C1 segment of cervical spinal cord (tissue), 14 donors: ENCODE measurements around the gene POLR3H.
"Not testable (repeated sequence)": the region's sequence is repeated elsewhere in the genome, so short reads cannot be mapped to it uniquely, and the experiment has no call there.

Experiments
- DNase-seq, 14 donors: peaks; one replicate each; lab custom pipeline; 2025; lab: John Stamatoyannopoulos, UW

The POLR3H gene

DNA sequence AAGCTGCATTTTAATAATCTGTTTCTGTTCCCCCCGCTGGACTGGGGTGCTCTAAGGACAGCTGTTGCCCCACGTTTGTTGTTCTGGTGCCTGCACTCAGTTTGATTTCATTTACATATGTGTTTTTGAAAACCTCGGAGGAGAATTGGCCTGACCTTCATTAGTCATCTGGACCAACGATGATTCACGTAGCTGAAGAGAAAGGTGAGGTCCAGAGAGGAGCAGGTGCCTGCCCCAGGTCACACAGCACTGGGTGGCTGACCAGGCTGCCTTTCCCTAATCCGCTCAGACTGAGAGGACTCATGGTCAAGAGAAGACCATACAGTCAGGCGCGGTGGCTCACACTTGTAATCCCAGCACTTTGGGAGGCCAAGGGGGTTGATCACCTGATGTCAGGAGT is 20.3 kb upstream of the POLR3H start:
- DNase-seq, result no peak

DNA sequence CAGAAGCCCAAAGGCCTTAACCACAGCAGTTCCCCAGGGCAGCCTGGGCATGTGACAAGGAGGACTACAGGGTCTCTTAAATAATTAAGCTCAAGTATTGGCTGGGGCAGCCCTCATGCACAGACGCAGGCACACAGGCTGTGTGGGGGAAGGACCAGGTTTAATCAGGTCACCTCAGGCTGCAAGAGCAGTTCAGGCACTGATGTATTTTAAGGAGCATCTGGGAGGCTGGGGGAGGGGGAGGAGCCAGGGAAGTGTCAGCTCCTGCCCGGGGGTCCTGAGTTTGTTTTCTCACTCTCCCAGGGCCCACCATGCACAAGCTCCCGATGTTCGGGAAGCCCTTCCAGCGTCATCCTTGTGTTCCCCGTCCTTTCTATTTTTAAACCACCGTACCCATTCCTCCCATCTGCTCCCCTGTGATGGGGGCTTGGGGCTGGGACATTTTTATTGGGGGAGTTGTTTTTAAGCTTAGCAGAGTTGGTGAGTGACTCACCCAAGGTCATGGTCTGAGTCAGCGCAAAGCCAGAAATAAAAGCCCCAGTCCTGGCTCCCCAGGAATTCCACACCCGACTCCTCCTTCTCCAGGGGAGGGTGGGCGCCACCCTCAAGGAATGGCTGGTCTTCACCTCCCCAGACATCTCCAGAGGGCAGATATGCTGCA is 18.9 kb upstream of the POLR3H start:
- peak in 1 of 14 donors; percentile 44 for DNase-seq

DNA sequence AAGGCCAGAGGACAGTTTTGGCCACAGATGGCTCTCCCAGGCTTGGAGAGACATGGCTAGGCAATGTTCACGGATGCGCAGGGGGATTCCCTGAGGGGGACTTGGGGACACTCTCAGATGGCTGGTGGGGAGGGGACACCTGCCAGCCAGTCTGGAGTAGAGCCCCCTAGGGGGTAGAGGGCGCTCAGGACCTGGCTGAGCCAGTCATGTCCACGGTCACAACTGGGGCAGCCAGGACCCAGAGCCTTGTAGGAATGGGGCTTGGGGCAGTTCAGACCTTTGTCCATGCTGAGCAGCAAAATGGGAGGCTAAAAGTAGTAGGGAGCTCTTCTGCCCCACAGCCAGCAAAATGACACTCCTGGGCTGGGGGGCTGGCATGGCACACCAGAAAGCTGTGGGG is 18.2 kb upstream of the POLR3H start:
- no peak for DNase-seq

DNA sequence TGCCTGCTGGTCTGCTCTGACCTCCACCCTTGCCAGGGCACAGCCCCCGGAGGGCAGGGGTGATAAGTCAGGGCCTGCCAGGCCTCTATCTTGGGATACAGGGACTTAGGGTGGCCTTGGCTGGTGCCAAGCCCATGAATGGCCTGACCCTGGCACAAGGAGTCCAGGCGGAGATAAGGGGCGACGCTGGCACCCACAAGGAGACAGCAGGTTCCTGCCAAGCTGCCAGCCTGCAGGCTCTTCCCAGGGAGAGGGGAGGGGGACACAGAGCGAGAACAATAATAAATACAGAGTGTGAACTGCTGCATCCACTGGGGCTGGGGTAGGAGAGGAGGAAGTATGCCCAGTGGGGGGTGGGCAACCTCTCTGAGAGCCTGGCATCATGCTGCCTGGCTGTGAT is 17.5 kb upstream of the POLR3H start:
- DNase-seq, result peak in 1 of 14 donors; percentile 64

DNA sequence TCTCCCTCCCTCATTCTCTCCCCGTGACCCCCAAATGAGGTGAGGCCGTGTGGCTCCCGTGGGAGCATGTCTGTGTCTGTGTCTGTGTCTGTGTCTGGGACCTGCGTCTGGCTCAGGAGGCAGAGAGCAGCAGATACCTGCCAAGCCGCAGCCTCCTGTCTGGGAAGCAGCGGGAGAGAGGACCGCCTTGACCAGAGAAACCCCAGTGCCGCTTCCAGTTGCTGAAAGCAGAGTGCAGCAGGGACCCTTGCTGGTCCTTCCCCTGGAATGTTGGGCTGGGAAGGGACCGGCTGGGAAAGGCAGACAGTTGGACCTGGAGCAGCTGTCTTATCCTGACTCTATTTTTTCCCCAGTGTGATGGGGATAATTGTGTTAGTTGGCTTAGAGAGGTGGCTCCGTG is 17.1 kb upstream of the POLR3H start:
- peak in 2 of 14 donors; percentile 31 to 64 for DNase-seq

DNA sequence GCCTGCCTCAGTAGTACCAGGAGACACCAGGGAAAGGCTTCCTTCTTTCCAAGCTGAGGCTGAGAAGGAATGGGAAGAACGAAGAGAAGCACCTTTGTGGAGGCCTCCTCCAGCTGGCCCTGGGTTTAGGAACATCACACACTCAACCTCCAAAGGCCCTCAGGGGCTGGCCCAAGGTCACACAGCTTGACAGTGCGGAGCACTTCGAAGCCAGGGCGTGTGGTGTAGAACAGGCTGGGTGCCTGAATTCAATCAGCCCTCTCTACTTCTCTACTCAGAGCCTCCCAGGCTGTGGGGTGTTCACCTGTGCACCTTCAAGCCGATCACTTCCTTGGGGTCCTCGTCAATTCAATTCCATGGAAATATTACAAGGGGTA is 15.8 kb upstream of the POLR3H start:
- no peak for DNase-seq

DNA sequence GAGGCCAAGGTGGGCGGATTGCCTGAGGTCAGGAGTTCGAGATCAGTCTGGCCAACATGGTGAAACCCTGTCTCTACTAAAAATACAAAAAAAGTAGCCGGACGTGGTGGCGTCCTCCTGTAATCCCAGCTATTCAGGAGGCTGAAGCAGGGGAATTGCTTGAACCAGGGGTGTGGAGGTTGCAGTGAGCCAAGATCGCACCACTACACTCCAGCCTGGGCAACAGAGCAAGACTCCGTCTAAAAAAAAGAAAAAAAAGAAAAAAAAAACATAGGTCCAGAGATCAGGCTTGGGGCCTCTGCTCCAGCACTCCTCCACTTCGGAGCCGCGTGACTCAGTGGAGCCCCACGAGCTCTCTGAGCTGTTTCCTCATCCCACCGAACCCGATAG is 14.0 kb upstream of the POLR3H start:
- not testable (repeated sequence) for DNase-seq

DNA sequence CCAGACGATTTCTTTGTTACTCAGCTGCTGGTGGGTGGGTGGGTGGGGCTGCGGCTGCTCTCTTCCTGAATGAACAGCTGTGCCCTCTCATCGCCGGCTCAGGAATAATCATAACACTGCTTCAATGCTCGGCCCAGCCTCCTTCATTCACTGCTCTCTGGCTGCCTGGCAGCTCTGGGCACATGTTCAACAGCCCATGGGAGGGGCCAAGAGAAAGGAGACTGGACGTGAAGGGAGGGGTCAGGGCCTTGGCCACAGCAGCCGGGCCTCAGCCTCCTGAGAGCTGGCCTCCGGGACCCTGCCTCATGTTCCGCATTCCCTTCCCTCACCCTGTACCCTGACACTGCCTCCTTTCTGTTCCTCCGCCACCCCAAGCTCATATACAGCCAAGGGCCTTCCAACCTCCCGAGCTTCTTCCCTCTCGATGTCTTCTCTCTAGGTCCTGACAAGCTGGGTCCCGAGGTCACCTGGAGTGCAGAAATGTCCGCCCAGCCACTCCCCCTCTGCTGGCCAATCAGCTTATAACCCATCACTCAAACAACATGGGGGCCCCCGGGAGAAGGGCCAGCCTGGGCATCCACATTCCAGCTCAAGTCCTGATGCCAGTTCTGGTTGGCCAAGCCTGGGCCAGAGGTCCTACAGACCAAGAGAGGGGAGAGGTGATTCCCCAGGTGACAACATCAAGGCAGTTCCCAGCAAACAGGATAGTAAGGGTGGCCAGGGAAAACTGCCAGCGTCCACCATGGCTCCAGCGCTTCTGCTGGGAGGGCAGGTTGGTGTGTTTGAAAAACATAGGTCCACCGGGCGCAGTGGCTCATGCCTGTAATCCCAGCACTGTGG is 13.4 kb upstream of the POLR3H start:
- peak in 10 of 14 donors; percentile 30 to 69 (median 41) for DNase-seq

DNA sequence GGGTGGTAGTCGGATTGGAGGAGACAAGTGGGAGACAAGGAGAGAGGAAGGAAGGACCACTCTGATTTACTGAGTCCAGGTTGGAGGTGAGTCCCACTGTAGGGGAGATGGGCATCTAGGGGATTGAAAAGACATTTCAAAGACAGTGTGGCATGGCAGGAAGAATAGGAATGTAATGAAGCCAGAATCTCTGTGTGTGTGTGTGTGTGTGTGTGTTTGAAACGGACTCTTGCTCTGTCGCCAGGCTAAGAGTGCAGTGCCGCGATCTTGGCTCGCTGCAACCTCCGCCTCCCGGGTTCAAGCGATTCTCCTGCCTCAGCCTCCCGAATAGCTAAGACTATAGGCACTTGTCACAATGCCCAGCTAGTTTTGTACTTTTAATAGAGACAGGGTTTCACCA is 12.3 kb upstream of the POLR3H start:
- no peak for DNase-seq

DNA sequence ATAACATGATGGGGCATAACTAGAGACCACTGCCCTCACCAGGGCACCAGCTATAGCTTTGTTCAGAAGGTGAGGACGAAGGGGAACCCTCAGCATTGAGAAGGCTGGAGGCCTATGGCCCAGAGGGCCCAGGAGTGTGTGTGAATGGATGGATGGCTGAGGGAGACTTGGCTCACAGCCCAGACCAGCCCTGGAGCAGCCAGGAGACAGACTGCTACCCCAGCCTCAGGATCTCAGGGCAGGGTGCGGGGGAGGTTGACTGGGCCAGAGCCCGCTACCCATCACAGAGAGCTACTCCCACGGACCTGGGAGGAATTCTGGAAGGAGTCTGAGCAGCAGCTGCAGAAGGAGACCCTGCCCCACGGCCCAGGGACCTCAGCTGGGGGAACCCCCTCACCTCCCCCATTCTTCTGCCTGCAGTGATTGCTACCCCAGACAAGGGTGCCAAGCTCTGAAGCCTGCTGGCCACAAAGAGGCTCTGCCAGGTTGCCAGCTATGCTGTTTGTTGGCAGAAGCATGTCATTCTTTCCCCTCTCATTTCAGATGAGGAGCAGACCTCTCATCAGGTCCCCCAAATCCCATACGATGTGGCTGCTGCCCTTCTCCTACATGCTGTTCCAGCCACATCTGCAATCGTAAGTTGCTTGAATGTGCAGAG is 11.2 kb upstream of the POLR3H start:
- peak in 1 of 14 donors; percentile 39 for DNase-seq

DNA sequence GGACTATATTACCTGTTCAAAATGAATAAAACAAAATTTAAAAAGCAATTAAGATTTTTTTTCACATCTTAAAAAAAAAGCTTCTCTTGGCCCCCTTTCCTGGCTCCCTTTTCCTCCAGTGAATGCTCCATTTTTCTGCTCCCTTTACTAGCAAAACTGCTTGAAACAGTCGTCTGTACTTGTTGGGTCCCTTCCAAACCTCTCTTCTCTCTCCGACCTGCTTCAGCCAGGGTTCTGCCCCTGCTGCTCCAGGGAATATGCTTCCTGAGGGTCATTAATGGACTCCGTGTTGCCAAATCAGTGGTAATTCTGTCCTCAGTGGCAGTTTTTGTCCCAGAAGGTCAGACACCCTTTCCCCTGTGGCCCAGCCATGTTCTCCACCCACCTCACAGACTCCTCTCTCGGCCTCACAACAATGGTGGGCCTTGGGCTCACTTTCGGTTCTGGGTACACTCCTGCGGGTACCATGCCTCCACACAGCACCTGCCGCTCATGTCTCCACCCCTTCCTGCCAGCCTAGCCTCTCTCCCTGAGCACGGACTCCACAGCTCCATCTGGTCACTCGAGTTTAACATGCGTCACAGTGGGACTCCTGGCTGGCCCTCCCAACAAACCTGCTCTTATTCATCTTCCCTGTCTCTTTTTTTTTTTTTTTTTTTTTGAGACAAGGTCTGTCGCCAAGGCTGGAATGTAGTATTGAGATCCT is 7.8 kb upstream of the POLR3H start:
- DNase-seq, result peak in 1 of 14 donors; percentile 79

DNA sequence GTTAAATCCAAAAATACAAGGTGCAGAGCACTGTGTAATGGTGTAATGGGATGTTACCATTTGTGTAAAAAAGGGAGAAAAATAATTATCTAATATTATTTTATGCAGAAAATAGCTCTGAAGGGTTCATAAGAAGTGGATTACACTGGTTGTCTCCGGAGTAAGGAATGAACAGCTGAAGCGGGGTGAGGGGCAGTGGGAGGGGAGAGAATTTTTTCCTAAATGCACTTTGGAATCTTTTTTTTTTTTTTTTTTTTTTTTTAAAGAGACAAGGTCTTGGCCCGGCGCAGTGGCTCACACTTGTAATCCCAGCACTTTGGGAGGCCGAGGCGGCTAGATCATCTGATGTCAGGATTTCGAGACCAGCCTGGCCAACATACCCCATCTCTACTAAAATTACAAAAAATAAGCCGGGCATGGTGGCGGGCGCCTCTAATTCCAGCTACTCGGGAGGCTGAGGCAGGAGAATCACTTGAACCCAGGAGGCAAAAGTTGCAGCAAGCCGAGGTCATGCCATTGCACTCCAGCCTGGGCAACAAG is 6.8 kb upstream of the POLR3H start:
- no peak for DNase-seq

DNA sequence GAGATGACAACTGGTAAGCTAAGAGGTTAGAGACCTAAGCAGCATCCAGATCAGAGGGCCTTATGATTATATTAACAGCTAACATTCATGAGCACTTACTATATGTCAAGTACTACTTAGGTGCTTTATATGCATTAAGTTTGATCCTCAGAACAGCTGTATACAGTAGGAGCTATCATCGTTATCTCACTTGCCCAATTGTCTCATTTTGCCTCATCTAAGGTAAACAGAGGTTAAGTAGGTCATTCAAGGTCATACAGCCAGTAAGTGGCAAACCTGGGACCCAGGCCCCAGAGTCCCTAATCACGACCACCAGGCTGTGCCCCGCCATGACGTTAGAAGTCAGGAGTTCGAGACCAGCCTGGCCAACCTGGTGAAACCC is 4.6 kb upstream of the POLR3H start:
- DNase-seq, result no peak

DNA sequence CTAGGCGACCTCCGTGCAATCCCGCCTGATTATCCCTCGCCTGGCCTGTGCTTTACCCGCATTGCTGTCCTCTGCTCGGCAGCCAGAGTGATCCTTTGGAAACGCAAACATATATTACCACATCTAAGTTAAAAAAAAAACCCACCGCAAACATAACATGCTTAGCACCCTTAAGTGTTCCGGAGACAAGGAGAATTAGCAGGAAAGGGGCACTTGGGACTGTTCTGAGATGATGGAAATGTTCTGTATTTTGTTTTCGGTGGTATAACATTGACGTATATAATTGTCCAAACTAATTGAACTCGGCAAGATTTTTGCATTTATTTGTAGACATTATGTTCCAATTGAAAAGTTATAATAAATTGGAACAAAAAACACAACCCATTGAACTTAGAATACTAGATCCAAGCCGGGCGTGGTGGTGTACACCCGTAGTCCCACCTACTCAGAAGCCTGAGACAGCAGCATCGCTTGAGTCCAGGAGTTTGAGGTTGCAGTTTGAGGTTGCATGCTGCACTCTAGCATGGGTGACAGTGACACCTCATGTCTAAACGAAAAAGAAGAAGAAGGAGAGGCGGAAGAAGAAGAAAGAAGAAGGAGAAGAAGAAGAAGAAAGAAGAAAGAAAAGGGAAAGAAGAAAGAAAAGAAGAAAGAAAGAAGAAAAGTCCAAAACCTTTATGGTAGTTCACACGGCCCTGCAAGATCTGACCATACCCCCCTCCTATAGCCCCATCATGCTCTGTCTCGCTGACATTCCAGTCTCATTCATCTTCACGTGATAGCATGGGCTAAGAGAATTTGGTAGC is 604 bp upstream of the POLR3H start:
- no peak for DNase-seq

DNA sequence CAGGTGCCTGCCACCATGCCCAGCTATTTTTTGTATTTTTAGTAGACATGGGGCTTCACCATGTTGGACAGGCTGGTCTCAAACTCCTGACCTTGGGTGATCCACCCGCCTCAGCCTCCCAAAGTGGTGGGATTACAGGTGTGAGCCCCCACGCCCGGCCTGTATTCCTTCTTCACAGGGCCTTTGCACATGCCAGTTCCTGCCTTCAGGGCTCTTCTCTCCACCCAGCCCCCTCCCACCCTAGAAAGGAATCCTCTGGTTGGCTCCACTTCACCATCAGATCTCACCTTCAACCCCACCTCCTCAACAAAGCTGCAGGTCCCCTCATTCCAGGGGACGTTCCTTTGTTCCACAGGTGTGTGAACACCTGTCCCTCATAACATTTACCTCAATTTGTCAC is 2.0 kb downstream of the POLR3H start:
- DNase-seq, result no peak

DNA sequence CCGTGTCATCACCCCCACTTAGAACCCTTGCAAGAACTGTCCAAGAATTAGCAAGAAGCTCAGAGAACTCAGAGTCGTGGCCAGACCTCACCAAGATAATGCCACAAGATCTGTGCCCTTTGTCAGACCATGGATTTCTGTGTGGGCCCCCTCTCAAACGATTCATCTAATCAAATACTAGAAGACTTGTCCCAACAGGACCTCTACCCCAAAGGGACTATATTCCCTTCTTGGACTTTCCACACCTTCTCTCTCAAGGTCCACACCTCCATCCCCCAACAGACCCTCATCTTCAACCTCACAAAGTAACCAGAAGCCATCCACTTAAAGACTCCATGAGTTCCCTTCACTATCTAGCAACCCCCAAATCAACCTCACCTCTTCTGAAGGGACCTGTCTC is 2.8 kb downstream of the POLR3H start:
- no peak for DNase-seq

DNA sequence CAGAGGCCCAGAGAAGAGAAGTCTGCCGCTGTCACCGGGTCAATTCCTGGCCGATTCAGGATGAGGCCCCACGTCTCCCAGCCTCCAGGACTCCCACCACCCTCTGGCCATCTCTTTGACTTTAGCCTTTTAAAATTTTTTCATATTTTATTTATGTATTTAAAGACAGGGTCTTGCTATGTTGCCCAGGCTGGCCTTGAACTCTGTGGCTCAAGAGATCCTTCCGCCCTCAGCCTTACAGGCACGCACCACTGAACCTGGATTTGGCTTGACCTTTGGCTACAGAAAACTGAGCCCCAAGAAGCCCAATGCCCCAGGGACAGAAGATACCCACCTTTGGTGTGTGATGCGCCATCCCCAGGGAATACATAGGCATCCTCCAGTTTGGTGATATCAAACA is 3.9 kb downstream of the POLR3H start:
- DNase-seq, result no peak

DNA sequence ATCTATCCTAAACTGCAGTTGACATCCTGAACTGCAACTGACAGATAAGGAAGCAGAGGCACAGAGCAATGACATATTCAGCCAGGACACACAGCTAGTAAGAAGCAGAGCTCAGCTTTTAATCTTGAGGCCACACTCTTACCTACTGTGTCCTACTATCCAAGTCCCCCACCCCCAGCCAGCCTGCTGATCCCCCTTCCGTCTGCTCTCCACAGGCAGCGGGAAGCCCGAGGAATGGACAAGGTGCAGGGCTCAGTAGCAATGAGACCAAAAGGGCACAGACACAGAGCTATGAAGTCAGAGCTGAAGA is 4.3 kb downstream of the POLR3H start:
- no peak for DNase-seq

DNA sequence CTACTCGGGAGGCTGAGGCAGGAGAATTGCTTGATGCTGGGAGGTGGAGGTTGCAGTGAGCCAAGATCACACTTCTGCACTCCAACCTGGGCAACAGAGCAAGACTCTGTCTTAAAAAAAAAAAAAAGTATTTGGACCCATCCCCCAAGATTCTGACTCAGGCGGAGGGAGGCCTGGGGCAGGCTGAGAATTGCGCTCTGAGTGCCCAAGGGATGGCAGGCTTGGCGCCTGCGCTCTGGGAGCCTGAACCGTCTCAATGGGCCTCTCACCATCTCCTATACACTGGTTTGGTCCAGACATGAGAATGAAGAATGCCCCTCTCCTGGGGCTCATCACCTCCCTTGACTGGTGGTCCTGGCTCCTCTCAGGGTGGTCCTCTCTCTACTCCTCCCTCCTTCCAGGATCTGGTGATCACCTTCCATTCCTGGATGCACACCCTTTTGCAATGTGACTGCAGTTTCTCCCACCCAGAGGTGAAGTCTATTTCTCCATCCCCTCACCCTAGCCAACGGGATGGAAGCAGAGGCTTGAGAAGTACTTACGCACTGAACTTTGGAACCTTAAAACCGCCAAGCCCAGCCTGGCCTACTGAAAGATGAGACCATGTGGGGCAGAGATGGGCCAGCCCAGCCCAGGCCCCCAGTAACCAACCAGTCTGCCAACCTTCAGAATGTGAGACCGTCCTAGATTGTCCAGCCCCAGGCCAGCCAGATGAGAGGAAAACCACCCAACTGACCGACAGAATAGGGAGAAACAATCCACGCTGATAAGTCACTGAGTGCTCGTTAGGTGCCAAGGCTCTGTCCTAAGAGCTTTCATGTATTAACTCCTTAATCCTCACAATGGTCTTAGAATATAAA is 4.9 kb downstream of the POLR3H start:
- peak in 2 of 14 donors; percentile 29 to 34 for DNase-seq

DNA sequence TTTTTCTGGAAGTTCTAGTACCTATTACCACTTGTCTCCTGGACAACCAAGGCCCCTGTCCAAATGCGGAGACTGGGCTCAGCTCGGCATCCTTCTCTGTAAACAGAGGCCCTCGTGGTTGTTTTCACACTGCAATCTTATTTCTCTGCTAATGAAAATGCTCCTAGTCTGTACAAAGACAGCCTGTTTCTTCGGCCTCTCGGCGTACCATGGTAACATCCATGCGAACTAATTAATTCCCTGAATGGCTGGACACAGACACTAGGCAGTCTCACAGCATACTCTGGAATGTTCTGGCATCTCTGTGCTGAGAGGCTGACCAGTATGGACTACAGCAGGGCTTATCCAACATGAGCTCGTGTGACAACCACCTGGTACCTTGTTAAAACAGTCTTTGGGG is 5.7 kb downstream of the POLR3H start:
- DNase-seq, result peak in 11 of 14 donors; percentile 36 to 89 (median 60)
